OCI-LY3 (cell line): ENCODE data around the gene DDO.

Experiments
- H2AFZ ChIP-seq: fragments of 200-600, 300-600 bp; shearing (Covaris generic); 2 replicates; pipeline ENCODE4 v1.6.0; 2014; ENCODE audit warnings: antibody characterized with exemption, low read depth, low read length
- H3K27ac ChIP-seq: fragments of 200-600, 300-600 bp; sonication (generic); 2 replicates; pipeline ENCODE4 v1.5.1; 2014; ENCODE audit warnings: mild to moderate bottlenecking, low read length, moderate library complexity, mixed read lengths
- H3K27me3 ChIP-seq: fragments of 200-600, 300-600 bp; sonication (generic); 2 replicates; pipeline ENCODE4 v1.6.1; 2014; ENCODE audit warnings: low read depth, low read length, mixed read lengths
- H3K36me3 ChIP-seq: fragments of 200-600, 300-600 bp; sonication (generic); replicated peaks from 2 replicates; pipeline ENCODE3; 2014; ENCODE audit warnings: low read depth, low read length, mixed read lengths
- H3K4me1 ChIP-seq: fragments of 300-600, 200-600 bp; sonication (generic); 2 replicates; pipeline ENCODE4 v1.6.1; 2014; ENCODE audit warnings: low read length, mixed read lengths
- H3K4me2 ChIP-seq: fragments of 200-600, 300-600 bp; sonication (generic); 2 replicates; pipeline ENCODE4 v1.6.1; 2014; ENCODE audit warnings: low read length, mixed read lengths
- H3K4me3 ChIP-seq: fragments of 300-600, 200-600 bp; sonication (generic); 2 replicates; pipeline ENCODE4 v1.5.1; 2014; ENCODE audit warnings: antibody characterized with exemption, mild to moderate bottlenecking, low read length, moderate library complexity
- H3K79me2 ChIP-seq: fragments of 300-600, 200-600 bp; shearing (Covaris generic); 2 replicates; pipeline ENCODE4 v1.6.1; 2014; ENCODE audit warnings: mild to moderate bottlenecking, low read length, mixed read lengths
- H3K9ac ChIP-seq: fragments of 300-600, 200-600 bp; shearing (Covaris generic); 2 replicates; pipeline ENCODE4 v1.6.0; 2014; ENCODE audit warnings: mild to moderate bottlenecking, low read length, moderate library complexity
- H3K9me3 ChIP-seq: fragments of 200-600, 300-600 bp; shearing (Covaris generic); 2 replicates; pipeline ENCODE4 v1.6.1; 2014; ENCODE audit warnings: low read length, mixed read lengths; ENCODE audit not compliant: insufficient read depth
- H4K20me1 ChIP-seq: fragments of 200-600, 300-600 bp; sonication (generic); 2 replicates; pipeline ENCODE4 v1.6.1; 2016; ENCODE audit warnings: low read length, mixed read lengths; ENCODE audit not compliant: insufficient read depth
- CTCF ChIP-seq: fragments of 200-600, 300-600 bp; sonication (generic); IDR thresholded peaks from 2 replicates; pipeline ENCODE4 v1.5.1; 2014; ENCODE audit warnings: antibody characterized with exemption, low read length, low read depth
- EZH2phosphoT487 ChIP-seq: fragments of 200-600 bp; shearing (Covaris generic); IDR thresholded peaks from 2 replicates; pipeline ENCODE4 v1.6.1; 2018; ENCODE audit warnings: antibody characterized with exemption, mixed run types, low read depth

The DDO gene

DNA sequence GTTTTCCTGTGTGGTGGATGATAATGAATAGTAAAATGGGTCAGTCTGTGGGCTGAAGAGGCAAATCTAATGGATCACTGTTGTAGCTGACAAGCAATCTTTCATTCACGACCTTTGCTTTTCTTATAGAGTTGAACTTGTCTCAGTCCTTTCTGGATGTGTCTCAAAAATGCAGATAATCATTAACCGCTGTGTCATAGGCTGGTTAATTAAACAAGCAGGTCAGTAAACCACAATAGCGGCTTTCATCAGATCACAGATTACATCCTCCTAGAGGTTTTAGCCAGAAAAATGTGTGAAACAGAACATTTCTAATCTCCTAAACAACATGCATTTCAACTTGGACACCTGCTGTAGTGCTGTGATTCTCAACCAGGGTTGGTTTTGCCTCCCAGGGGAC lies 54.7 kb downstream of the DDO start:
- Histone ChIP-seq H3K27ac (no peak overlapping the region), H3K4me2 (no peak overlapping the region), H3K4me3 (no peak overlapping the region), H3K4me1 (no peaks in the 10 kb centered on the region), H3K79me2 (no peaks in the 10 kb centered on the region), H3K9ac (no peak overlapping the region), H4K20me1 (no peaks in the 10 kb centered on the region), H3K36me3 (no peaks in the 10 kb centered on the region), H3K9me3 (no peaks in the 10 kb centered on the region), H3K27me3 (peaks cover 10% of the 10 kb centered on the region; the same call in 1 of the 2 replicates), H2AFZ (no peak overlapping the region)
- TF ChIP-seq EZH2phosphoT487 (no peak), CTCF (no peak)

GRCh38 chr6:110359556-110359955 lies 55.8 kb downstream of the DDO start:
- peaks cover 10% of the 10 kb centered on the region; the same call in 1 of the 2 replicates for H3K27me3 ChIP-seq
- no peak overlapping the region for H3K4me2 ChIP-seq

GRCh38 chr6:110358553-110359160 lies 56.7 kb downstream of the DDO start:
- Histone ChIP-seq H3K27ac (no peak overlapping the region), H3K79me2 (no peaks in the 10 kb centered on the region), H4K20me1 (no peaks in the 10 kb centered on the region), H3K4me3 (peak overlapping the region; percentile 69; the same call in 1 of the 2 replicates), H3K36me3 (no peaks in the 10 kb centered on the region), H3K27me3 (peaks cover 10% of the 10 kb centered on the region; the same call in 1 of the 2 replicates), H3K4me1 (no peaks in the 10 kb centered on the region), H3K4me2 (peak overlapping the region; percentile 49), H2AFZ (peak overlapping the region; percentile 30; the same call in 1 of the 2 replicates), H3K9me3 (no peaks in the 10 kb centered on the region), H3K9ac (no peak overlapping the region)
- no peak for TF ChIP-seq CTCF
- no peak for TF ChIP-seq EZH2phosphoT487

More at GRCh38 chr6:110359556-110359955, 55.8 kb downstream of the DDO start:
- Histone ChIP-seq H3K9me3 (no peaks in the 10 kb centered on the region), H3K27ac (no peak overlapping the region), H3K36me3 (no peaks in the 10 kb centered on the region), H3K4me3 (no peak overlapping the region), H3K4me1 (no peaks in the 10 kb centered on the region), H3K79me2 (no peaks in the 10 kb centered on the region), H2AFZ (no peak overlapping the region), H3K9ac (no peak overlapping the region), H4K20me1 (no peaks in the 10 kb centered on the region)
- no peak for TF ChIP-seq EZH2phosphoT487

- Histone ChIP-seq H3K27me3 (peaks cover 10% of the 10 kb centered on the region; the same call in 1 of the 2 replicates), H3K27ac (no peak within 1 kb of the TSS), H3K9ac (no peak within 1 kb of the TSS), H4K20me1 (no peaks in the 10 kb centered on the region), H3K4me3 (peak within 1 kb of the TSS; percentile 72), H3K4me2 (peak within 1 kb of the TSS; percentile 65), H3K79me2 (no peaks in the 10 kb centered on the region), H3K4me1 (no peaks in the 10 kb centered on the region), H2AFZ (peak within 1 kb of the TSS; percentile 30; the same call in 1 of the 2 replicates), H3K36me3 (no peaks in the 10 kb centered on the region), H3K9me3 (no peaks in the 10 kb centered on the region)
- TF ChIP-seq CTCF (no peak), EZH2phosphoT487 (no peak)
Measured at GRCh38 chr6:110357664-110358552, 57.5 kb downstream of the DDO start, which contains the start of gene METTL24. METTL24 (minus strand) TSS chr6:110358349; CDS start chr6:110358272, 77 bp downstream.
